Measurements from ENCODE around the gene IL18BP.

GRCh38 chr11:72042064-72042745, 43.5 kb downstream of the IL18BP start:
- TF ChIP-seq CTCF (IDR thresholded peaks at IDR 0.05; ENCODE audit: low read depth, low read length) = no peak
- TF ChIP-seq EZH2phosphoT487 (IDR thresholded peaks at IDR 0.05; ENCODE audit: low read depth) = no peak
